Measurements from ENCODE around the gene DLGAP1. TPM values are rescaled to one million over a fixed set of nuclear protein-coding genes. Genes with fewer than 3 reads are reported as not detected.
"Not testable (repeated sequence)": the region's sequence is repeated elsewhere in the genome, so short reads cannot be mapped to it uniquely, and the experiment has no call there.

Gene DLGAP1
- total and polyA plus RNA-seq, 5 donors from 2014 or later = 0.11 to 5.4 (median 0.68) TPM

GRCh38 chr18:3694030-3694778, 760.9 kb downstream of the DLGAP1 start:
- H3K9me3 ChIP-seq (ENCODE audit: control insufficient read depth in 2 of 2, low read length in 2 of 2); H3K36me3 Mint-ChIP-seq; ATAC-seq (ENCODE audit: low read depth in 2 of 2); H3K4me3 ChIP-seq (ENCODE audit: low read depth, low read length); H3K4me1 Mint-ChIP-seq; DNase-seq; H3K4me1 ChIP-seq (ENCODE audit: control insufficient read depth, insufficient read depth, low read length, poor library complexity, severe bottlenecking); H3K27ac ChIP-seq (ENCODE audit: insufficient read depth, low read length, poor library complexity, severe bottlenecking); H3K27me3 ChIP-seq (ENCODE audit: control insufficient read depth, insufficient read depth, low read length); H3K4me3 Mint-ChIP-seq; H3K9me3 Mint-ChIP-seq; H3K36me3 ChIP-seq (ENCODE audit: control insufficient read depth, insufficient read depth, low read length): not testable (repeated sequence)
- Mint-ChIP-seq H3K27ac (peak overlapping the region in 1 of 3 donors; percentile 71), H3K27me3 (peaks cover 11% of the 10 kb centered on the region)

GRCh38 chr18:3693410-3693809, 761.7 kb downstream of the DLGAP1 start:
- H3K9me3 Mint-ChIP-seq = peaks cover 0 to 2% (median 0%) of the 10 kb centered on the region in 7 donors
- no peaks in the 10 kb centered on the region for H3K36me3 Mint-ChIP-seq

DNA sequence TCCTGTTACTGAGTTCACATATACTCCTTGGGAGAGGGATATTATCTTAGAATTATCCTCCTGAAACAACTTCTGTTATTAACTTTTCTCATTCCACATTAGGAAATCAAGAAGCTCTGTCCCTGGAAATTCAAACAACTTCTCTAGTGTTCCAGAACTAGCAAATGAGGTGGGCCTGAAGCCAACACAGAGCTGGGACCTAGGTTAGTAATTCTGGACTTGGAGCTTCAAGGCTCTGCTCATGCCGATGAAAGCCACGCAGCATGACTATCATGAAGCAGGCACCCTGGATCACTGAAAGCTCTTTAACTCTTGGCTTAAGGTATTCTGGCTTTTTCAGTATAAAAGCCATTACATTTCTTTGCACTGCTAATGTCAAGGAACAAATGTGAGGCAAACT, 762.4 kb downstream of the DLGAP1 start:
- ATAC-seq (ENCODE audit: low read depth in 2 of 2) (no peak), DNase-seq (no peak)
- Histone ChIP-seq H3K27ac (ENCODE audit: insufficient read depth, low read length, poor library complexity, severe bottlenecking) (no peak overlapping the region), H3K4me3 (ENCODE audit: low read depth, low read length) (no peak overlapping the region), H3K4me1 (ENCODE audit: control insufficient read depth, insufficient read depth, low read length, poor library complexity, severe bottlenecking) (no peaks in the 10 kb centered on the region), H3K9me3 (ENCODE audit: control insufficient read depth in 2 of 2, low read length in 2 of 2) (no peaks in the 10 kb centered on the region), H3K36me3 (ENCODE audit: control insufficient read depth, insufficient read depth, low read length) (no peaks in the 10 kb centered on the region), H3K27me3 (ENCODE audit: control insufficient read depth, insufficient read depth, low read length) (no peaks in the 10 kb centered on the region)
- peaks cover 6% of the 10 kb centered on the region for H3K27me3 Mint-ChIP-seq
- H3K27ac Mint-ChIP-seq = no peak overlapping the region
- no peak overlapping the region for H3K4me3 Mint-ChIP-seq
- no peaks in the 10 kb centered on the region for H3K36me3 Mint-ChIP-seq
- H3K9me3 Mint-ChIP-seq = peaks cover 0 to 2% (median 0%) of the 10 kb centered on the region in 7 donors
- H3K4me1 Mint-ChIP-seq = no peaks in the 10 kb centered on the region

More at GRCh38 chr18:3693410-3693809, 761.7 kb downstream of the DLGAP1 start:
- no peaks in the 10 kb centered on the region for H3K36me3 ChIP-seq (ENCODE audit: control insufficient read depth, insufficient read depth, low read length)
- H3K27ac ChIP-seq (ENCODE audit: insufficient read depth, low read length, poor library complexity, severe bottlenecking) = no peak overlapping the region
- H3K4me3 Mint-ChIP-seq = no peak overlapping the region
- no peaks in the 10 kb centered on the region for H3K4me1 ChIP-seq (ENCODE audit: control insufficient read depth, insufficient read depth, low read length, poor library complexity, severe bottlenecking)
- no peaks in the 10 kb centered on the region for H3K4me1 Mint-ChIP-seq
- no peak for DNase-seq
- H3K4me3 ChIP-seq (ENCODE audit: low read depth, low read length) = no peak overlapping the region
- H3K27me3 ChIP-seq (ENCODE audit: control insufficient read depth, insufficient read depth, low read length) = no peaks in the 10 kb centered on the region
- H3K27ac Mint-ChIP-seq = no peak overlapping the region
- no peaks in the 10 kb centered on the region for H3K9me3 ChIP-seq (ENCODE audit: control insufficient read depth in 2 of 2, low read length in 2 of 2)
- no peak for ATAC-seq (ENCODE audit: low read depth in 2 of 2)
- peaks cover 6% of the 10 kb centered on the region for H3K27me3 Mint-ChIP-seq

- Histone ChIP-seq H3K36me3 (ENCODE audit: control insufficient read depth, insufficient read depth, low read length) (no peaks in the 10 kb centered on the region), H3K4me3 (ENCODE audit: low read depth, low read length) (no peak overlapping the region), H3K9me3 (ENCODE audit: control insufficient read depth in 2 of 2, low read length in 2 of 2) (no peaks in the 10 kb centered on the region), H3K4me1 (ENCODE audit: control insufficient read depth, insufficient read depth, low read length, poor library complexity, severe bottlenecking) (no peaks in the 10 kb centered on the region), H3K27ac (ENCODE audit: insufficient read depth, low read length, poor library complexity, severe bottlenecking) (no peak overlapping the region), H3K27me3 (ENCODE audit: control insufficient read depth, insufficient read depth, low read length) (no peaks in the 10 kb centered on the region)
- H3K4me1 Mint-ChIP-seq = no peaks in the 10 kb centered on the region
- ATAC-seq (ENCODE audit: low read depth in 2 of 2) = no peak
- no peaks in the 10 kb centered on the region for H3K36me3 Mint-ChIP-seq
- H3K27ac Mint-ChIP-seq = no peak overlapping the region
- H3K27me3 Mint-ChIP-seq = peaks cover 6% of the 10 kb centered on the region
- H3K4me3 Mint-ChIP-seq = no peak overlapping the region
- H3K9me3 Mint-ChIP-seq = peaks cover 0 to 2% (median 0%) of the 10 kb centered on the region in 7 donors
- no peak for DNase-seq
Measured at GRCh38 chr18:3692113-3692621, 762.9 kb downstream of the DLGAP1 start.

GRCh38 chr18:3691705-3692104, 763.4 kb downstream of the DLGAP1 start:
- H3K36me3 Mint-ChIP-seq = no peaks in the 10 kb centered on the region

GRCh38 chr18:3690764-3691066, 764.4 kb downstream of the DLGAP1 start:
- no peaks in the 10 kb centered on the region for H3K27me3 ChIP-seq (ENCODE audit: control insufficient read depth, insufficient read depth, low read length)
- ATAC-seq (ENCODE audit: low read depth in 2 of 2) (no peak), DNase-seq (no peak)
- Mint-ChIP-seq H3K27ac (no peak overlapping the region), H3K4me1 (no peaks in the 10 kb centered on the region), H3K36me3 (no peaks in the 10 kb centered on the region), H3K4me3 (no peak overlapping the region), H3K27me3 (no peaks in the 10 kb centered on the region), H3K9me3 (peaks cover 0 to 2% (median 0%) of the 10 kb centered on the region in 7 donors)
- H3K36me3 ChIP-seq (ENCODE audit: control insufficient read depth, insufficient read depth, low read length) = no peaks in the 10 kb centered on the region
- no peaks in the 10 kb centered on the region for H3K4me1 ChIP-seq (ENCODE audit: control insufficient read depth, insufficient read depth, low read length, poor library complexity, severe bottlenecking)
- H3K9me3 ChIP-seq (ENCODE audit: control insufficient read depth in 2 of 2, low read length in 2 of 2) = no peaks in the 10 kb centered on the region
- H3K4me3 ChIP-seq (ENCODE audit: low read depth, low read length) = no peak overlapping the region
- H3K27ac ChIP-seq (ENCODE audit: insufficient read depth, low read length, poor library complexity, severe bottlenecking) = no peak overlapping the region

More at GRCh38 chr18:3691705-3692104, 763.4 kb downstream of the DLGAP1 start:
- Histone ChIP-seq H3K4me3 (ENCODE audit: low read depth, low read length) (no peak overlapping the region), H3K27me3 (ENCODE audit: control insufficient read depth, insufficient read depth, low read length) (no peaks in the 10 kb centered on the region), H3K27ac (ENCODE audit: insufficient read depth, low read length, poor library complexity, severe bottlenecking) (no peak overlapping the region), H3K4me1 (ENCODE audit: control insufficient read depth, insufficient read depth, low read length, poor library complexity, severe bottlenecking) (no peaks in the 10 kb centered on the region), H3K36me3 (ENCODE audit: control insufficient read depth, insufficient read depth, low read length) (no peaks in the 10 kb centered on the region), H3K9me3 (ENCODE audit: control insufficient read depth in 2 of 2, low read length in 2 of 2) (no peaks in the 10 kb centered on the region)
- DNase-seq (no peak), ATAC-seq (ENCODE audit: low read depth in 2 of 2) (no peak)
- Mint-ChIP-seq H3K27ac (no peak overlapping the region), H3K9me3 (peaks cover 0 to 2% (median 0%) of the 10 kb centered on the region in 7 donors), H3K4me3 (no peak overlapping the region), H3K27me3 (peaks cover 6% of the 10 kb centered on the region), H3K4me1 (no peaks in the 10 kb centered on the region)

GRCh38 chr18:3689986-3690763, 764.9 kb downstream of the DLGAP1 start:
- Histone ChIP-seq H3K36me3 (ENCODE audit: control insufficient read depth, insufficient read depth, low read length) (no peaks in the 10 kb centered on the region), H3K4me1 (ENCODE audit: control insufficient read depth, insufficient read depth, low read length, poor library complexity, severe bottlenecking) (no peaks in the 10 kb centered on the region), H3K9me3 (ENCODE audit: control insufficient read depth in 2 of 2, low read length in 2 of 2) (no peaks in the 10 kb centered on the region), H3K27ac (ENCODE audit: insufficient read depth, low read length, poor library complexity, severe bottlenecking) (no peak overlapping the region), H3K27me3 (ENCODE audit: control insufficient read depth, insufficient read depth, low read length) (no peaks in the 10 kb centered on the region), H3K4me3 (ENCODE audit: low read depth, low read length) (no peak overlapping the region)
- Mint-ChIP-seq H3K27me3 (no peaks in the 10 kb centered on the region), H3K36me3 (no peaks in the 10 kb centered on the region), H3K27ac (no peak overlapping the region), H3K4me3 (no peak overlapping the region), H3K4me1 (no peaks in the 10 kb centered on the region), H3K9me3 (peaks cover 0 to 2% (median 0%) of the 10 kb centered on the region in 7 donors)
- DNase-seq (no peak), ATAC-seq (ENCODE audit: low read depth in 2 of 2) (no peak)

All from CD4-positive, CD25-positive, alpha-beta regulatory T cell (primary cell).